GM19035 (cell line): ENCODE results near the gene CALM1.

Experiments
- ATAC-seq: cut with Tn5 transposase; IDR thresholded peaks from one replicate; pipeline ENCODE4 v1.9.1; 2021; ENCODE audit not compliant: unreplicated experiment

CALM1 gene

DNA sequence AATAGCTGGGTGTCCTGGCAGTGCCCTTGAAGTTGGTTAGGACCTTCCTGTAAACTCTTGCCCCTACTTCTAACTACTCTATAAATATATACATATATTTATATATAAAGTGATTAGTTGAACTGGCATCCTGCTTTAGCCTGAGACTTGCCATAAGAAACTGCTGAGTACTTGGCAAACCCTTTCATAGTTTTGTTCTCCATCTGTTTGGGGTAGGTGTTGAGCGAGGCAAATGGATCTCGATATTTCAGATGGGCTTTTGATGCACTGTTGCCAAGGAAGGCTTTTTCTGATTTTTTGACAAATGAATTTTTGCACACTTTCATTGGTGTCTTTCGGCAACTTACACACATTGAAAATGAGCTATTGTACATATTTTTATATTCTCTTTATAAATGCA is 10.4 kb downstream of the CALM1 start:
- ATAC-seq: no peak

DNA sequence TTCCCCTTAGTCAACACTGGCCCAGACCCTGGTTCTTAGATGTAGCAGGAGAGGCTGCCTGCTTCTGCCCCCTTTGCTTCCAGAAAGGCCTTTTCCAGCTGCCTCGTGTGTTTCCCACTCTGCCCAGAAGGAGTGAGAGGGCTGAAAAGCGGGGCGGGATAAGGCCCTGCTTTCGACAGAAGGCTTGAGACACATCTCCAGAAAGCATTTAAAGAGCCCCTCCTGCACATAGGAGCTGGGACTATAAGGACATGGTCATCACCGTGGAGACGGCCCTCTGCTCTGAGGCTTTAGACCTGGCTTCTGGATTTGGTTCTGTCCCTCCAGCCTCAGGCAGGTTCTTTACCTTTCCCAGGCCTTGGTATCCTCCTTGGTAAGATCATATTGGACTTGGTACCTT is 11.9 kb downstream of the CALM1 start:
- no peak for ATAC-seq

DNA sequence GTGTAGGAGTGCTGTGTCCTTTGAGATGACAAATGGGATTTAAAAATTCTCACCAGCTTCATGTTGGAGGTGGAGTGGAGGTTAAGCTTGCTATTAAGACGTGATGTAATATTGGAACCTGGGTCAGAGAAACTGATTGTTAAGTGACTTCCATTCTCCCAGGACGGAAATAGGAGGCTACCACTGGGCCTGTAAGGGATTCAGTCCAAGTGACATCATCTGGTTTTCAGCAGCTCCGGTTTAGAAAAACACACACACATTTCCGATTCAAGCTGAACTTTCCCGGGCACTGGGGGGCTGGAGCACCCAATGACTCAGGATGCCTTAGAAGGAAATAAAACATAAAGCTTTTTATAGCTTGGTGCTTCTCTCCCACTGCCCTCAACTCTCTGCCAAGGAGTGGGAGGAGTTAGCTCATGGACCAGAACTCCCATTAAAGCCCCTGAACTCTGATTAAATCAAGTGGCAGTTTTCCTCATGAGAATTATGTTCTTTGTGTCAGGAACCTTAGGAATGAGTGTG is 12.4 kb downstream of the CALM1 start:
- ATAC-seq: no peak

DNA sequence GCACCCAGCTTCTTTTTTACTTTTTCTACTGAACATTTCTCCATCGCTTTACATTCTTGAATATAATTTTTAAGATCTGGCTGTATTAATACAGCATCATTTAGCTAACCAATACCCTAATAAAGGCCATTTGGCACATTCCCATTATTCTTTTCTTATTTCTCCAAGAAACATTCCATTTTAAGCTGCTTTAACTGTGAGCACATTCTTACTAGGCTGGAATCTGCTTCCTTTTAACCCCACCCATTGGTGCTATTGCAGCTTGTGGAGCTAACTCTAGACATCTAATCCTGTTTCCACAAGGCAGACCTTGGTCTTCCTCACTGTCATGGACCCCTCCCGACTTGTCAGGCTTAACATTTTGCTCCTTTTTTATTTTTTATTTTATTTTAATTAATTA is 15.2 kb downstream of the CALM1 start:
- ATAC-seq: no peak

DNA sequence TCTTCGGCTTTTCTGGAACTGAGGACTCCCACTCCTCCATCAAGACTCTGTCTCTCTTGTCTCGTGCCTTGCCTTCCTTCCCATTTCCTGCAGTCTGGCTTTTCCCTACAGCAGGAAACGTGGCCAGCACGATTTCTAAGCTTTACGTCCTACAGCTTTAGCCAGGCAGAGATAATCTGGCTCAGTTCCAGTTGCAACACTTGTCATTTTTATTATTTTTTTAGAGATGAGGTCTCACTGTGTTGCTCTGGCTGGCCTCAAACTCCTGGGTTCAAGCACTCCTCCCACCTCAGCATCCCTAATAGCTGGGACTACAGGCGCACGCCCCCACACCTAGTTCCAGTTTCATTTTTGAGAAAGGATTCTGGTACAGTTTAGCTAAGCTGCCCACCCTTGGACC is 19.9 kb downstream of the CALM1 start:
- no peak for ATAC-seq

DNA sequence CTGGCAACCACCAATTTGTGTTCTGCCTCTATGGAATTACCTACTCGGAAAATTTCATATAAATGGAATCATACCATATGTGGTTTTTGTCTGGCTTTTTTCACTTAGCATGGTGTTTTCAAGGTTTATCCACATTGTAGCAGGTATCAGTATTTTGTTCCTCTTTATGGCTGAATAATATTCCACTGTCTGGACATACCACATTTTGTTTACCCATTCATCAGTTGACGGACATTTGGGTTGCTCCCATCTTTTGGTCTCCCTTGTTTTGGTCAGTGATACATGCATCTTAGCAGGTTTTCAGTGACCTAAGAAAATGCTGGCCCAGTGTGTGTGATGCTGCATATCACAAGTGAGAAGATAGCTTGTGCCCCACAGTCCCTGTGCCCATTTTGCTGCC is 21.2 kb downstream of the CALM1 start:
- no peak for ATAC-seq

DNA sequence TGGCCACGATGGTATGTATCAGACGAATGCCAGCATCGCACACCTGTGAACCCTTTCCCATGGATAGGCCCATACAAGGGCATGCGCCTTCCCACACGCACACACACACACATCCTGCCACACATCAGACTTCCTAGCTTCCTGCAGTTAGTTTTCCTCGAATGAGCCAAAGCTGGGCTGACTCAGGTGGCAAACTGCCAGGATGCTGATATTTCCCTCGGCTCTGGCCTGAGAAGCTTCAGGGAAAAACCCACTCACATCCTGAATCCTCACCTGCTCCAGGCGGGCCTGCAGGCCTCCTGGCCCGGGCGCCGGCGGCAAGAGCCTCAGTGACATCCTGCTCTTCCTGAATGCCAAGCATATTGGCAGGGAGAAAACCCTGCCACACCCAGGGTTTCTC is 22.4 kb downstream of the CALM1 start:
- no peak for ATAC-seq

DNA sequence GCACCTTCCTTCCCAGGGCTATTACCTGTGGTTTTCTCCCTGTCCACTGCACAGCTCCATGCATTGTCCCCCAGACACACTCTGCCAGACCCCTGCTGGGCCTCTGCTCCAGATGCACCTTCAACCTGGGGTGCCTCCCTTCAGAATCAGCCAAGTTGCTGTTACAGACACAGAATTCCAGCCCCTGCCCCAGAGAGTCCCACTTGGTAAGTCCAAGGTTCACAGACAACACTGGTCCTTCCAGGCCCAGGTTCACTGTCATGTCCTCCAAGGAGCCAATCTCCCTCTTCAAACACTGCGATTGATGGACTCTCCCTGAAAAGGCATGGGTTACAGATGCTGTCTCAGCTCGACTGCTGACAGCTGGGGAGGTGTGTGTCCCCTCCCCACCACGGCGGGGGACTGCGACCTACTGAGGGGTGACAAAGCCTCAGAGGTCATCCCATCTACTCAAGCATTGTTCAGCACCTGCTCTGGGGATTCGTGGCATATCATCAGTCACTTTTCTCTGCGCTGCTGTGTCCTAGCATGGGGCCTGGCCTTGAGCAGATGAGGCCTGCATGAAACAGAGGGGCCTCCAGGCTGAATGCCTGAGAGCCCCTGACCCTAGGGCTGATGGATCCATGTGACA is 24.3 kb downstream of the CALM1 start:
- ATAC-seq: no peak

DNA sequence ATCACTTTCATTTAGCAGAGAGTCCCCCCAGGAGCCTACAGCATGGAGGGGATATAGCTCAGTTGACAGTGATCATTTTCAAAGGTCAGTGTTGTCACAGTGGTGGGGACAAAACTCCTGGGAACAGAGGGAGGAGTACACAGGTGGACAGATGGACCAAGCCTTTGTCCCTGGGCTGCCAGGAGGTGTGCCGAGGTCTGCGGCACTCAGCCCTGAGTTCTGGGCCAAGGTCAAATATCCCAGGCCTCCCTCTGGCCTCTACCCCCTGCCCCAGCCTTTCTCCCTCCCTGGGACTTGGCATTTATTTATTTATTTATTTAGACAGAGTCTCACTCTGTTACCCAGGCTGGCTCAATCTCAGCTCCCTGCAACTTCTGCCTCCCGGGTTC is 24.8 kb downstream of the CALM1 start:
- no peak for ATAC-seq

DNA sequence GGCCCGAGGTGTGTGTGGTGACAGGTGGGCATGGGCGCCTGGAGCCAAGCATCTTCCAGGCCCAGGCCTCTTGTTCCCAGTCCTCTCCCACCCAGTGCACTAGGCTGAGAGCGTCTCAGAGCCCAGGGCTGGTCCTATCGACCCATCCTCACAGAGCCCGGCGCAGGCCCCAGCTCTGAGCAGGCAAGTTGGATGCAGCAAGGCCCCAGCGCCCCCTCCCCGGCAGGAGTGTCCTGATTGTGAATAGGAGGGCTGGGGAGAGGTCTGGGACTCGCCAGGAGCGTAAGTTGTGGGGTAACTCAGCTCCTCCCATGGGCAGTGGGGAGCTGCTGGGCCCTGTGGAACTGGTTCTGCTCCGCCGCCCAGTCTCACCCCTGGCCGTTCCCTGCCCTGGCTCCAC is 26.3 kb downstream of the CALM1 start:
- ATAC-seq: no peak

DNA sequence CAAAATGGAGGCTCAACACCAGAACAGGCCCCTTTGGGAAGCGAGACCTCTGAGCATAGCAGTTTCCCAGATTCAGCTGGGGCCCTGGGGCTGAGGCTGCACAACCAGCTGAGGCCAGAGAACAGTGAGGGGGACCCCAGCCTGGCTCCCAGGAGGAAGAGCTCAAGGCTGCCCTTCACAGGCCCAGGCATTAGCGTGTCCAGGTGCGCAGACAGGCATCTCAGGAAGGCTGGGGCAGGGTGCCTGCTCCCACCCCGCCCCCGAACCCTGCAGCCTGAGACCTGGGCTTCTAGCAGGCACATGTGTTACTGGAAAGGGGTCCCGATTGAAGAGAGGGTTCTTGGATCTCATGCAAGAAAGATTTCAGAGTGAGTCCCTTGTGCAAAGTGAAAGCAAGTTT is 27.2 kb downstream of the CALM1 start:
- ATAC-seq: no peak

DNA sequence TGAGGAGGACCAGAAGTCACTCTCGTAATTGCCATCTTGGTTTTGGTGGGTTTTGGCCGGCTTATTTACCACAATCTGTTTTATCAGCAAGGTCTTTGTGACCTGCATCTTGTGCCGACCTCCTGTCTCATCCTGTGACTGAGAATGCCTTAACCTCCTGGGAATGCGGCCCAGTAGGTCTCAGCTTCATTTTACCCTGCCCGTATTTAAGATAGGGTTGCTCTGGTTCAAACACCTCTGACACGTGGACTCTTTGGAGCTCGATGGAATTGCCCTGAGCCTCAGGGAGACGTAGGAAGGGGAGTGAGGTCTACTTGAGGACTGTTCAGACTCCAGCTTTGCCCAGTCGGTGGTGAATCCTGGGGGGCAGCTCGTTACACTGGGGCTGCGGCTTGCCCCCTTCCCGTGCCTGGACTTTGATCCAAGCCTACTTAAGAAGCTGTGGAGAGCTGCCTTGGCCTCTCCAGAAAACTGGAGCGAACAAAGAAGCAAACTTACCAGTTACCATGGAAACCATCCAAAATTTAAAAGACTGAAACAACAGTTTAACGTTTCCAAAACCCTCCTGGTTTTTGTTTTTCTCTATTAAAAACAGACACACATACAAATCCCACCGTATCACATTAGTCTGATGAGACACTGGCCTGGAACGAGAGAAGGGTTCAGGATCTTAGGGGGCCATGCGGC is 28.0 kb downstream of the CALM1 start:
- no peak for ATAC-seq

DNA sequence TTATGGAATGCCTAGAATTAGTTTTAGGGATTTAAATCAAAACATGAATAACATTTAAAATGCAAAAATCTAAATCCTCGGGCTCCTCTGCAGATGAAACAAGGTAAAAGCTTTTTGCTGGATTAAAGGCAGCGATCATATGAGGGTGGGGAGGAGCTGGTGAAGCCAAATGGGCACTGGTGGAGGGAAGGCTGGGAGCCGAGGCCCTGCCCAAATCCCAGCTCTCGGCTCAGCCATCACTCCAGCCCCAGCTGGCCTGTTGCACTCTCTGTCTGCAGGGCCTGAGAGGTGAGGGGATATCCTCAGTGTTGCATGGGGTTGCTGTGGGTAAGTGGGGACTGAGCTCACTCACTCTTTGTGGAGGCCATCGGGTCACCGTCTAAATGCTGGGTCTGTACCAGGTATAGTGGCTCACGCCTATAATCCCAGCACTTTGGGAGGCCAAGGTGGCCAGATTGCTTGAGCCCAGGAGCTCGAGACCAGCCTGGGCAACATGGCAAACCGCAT is 28.6 kb downstream of the CALM1 start:
- no peak for ATAC-seq

DNA sequence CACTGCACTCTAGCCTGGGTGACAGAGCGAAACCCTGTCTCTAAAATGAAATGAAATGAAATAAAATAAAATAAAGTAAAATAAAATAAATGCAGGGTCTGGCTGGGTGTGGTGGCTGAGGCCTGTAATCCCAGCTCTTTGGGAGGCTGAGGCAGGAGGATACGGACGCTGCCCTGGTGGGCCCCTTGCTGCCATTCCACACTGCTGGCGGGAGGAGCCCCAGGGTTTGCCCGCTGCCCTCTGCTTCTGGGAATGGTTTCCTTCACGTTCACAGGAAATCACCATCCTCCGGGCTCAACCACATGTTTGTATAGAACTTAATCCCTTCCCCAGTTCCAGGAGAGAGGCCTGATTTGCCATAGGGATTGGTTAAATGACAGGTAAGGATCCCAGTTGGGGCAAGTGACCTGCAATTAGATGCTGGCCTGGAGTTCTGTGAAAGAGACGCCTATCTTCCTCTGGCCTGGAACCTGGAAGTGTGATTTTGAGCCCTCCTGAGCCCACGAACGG is 29.3 kb downstream of the CALM1 start:
- no peak for ATAC-seq

DNA sequence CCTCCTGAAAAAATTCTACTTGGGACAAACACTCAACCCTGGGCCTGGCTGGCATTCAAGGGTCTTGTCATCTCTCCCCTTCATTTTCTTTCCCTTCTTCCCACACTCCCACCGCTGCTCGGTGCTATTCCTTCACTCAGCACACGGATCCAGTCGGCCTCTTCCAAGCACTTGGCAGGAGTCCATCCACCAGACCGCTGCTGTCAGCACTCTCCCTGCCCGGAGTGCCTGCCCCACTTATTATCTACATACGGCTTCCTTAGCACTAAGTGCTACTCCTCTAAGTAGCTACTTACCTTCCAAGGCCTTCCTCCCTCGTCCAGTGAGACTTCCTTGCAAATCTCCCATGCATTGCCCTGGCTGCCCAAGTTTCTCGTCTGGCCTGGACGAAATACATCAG is 29.8 kb downstream of the CALM1 start:
- ATAC-seq: no peak

DNA sequence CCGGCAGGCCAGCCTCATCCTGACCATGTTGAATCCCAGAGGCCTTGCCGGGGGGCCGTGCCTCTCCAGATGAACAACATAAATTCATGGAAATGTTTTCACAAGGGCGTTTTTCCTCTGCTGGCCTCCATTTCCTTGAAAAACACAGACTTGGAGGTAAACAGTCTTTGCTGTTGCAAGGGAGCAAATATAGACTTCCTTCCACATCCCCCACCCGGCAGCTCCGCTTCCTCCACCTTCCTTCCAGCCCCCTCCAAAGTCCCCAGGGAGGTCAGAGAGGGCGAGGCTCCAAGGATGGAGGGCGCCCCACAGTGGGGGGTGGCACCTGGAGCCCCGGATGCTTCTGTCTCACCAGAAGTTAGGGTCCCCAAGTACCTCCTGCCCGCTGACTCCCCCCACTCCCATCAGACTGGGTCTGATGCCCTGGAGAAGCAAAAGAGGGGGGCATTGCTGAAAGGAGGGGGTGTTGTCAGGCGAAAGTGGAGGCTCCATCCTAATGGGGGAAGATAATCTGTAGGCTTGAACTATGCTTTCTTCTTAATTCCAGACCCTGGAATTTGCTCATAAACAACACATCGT is 31.1 kb downstream of the CALM1 start:
- no peak for ATAC-seq

DNA sequence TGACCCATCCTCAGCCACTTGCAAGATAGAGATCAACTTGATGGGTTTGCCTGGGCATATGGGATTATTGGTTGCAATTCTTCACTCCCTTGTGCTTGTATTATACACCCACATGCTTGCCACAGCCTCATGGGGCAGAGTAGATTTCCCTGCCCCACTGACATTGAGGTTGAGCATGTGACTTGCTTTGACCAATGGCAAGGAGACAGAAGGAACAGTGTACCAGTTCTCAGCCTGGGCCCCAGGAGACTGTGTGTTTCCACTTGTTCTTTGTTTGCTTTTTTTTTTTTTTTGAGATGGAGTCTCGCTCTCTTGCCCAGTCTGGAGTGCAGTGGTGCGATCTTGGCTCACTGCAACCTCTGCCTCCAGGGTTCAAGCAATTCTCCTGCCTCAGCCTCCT is 31.8 kb downstream of the CALM1 start:
- ATAC-seq: no peak

DNA sequence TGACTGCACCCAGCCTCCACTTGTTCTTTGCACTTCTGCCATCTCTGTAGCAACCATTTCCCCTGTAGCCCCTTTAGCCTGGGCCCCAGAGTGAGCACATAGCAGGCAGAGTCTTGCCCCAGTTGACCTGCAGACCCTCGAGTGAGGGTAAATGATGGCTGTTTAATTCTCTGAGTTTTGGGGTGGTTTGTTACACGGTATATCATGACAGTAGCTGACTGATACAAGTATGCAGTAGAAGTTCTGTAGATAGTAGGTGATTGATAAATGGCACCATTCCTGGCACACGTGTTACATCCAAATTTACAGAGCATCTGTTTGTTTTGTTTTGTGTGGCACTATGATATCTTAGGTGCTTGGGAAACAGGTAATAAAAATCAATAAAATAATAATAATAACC is 32.4 kb downstream of the CALM1 start:
- ATAC-seq: no peak

DNA sequence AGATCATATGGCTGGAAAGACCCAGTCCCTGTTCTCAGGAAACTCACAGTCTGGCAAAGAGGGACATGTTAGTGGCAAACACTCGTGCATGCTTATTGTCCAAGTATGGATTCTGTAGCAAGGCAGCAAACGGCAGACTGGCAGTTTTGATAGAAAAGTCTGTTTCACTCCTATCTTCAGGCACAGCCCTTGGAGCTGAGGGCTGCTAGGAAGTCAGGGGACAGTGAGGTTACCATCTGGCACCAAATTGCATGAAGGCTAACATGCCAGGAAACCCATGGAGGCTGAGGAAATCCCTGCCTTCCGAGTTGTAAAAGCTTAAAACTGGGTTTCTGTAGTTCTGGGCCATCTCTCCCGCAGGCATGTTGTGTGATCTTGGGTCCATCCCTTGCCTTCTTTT is 32.9 kb downstream of the CALM1 start:
- no peak for ATAC-seq

DNA sequence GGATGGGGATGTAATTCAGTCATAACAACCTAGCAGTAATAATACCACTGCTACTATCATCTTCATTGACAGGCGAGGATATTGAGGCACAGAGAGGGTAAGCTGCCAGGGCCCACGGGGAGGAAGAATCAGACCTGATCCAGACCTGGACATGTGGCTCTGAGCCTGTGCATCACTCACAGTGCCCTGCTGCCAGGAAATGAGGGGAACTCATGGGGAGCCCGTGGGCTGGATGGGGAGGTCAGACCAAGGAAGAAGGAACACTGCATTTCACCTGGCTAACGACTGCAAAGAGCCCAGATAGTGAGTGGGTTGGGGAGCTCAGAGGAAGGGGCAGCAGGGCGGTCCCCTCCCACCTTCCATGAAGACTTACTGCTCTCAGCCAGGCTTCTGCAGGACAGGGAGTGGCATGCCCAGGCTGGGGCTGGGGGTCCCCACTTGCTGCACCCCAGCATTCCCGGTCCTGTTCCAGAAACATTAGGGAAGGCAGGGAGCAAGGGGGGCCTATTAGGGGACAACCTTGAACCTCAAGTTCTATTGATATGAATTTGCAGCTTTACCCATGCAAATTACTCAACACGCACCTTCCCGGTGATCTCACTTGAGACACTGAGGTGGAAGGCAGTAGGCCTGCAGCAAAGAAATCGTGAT is 37.7 kb downstream of the CALM1 start:
- ATAC-seq: no peak

DNA sequence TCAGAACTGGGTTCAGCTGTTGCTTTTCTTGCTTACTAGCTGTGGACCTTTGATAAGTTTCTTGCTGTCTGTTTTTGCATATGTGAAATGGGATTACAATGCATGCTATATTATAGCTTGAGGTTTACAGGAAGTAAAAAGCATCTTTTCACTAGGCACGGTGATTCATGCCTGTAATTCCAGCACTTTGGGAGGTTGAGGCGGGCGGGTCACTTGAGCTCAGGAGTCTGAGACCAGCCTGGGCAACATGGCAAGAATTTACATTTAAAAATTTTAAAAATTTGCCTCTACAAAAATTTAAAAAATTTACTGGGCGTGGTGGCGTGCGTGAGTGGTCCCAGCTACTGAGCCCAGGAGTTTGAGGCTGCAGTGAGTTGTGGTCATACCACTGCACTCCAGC is 42.0 kb downstream of the CALM1 start:
- no peak for ATAC-seq

DNA sequence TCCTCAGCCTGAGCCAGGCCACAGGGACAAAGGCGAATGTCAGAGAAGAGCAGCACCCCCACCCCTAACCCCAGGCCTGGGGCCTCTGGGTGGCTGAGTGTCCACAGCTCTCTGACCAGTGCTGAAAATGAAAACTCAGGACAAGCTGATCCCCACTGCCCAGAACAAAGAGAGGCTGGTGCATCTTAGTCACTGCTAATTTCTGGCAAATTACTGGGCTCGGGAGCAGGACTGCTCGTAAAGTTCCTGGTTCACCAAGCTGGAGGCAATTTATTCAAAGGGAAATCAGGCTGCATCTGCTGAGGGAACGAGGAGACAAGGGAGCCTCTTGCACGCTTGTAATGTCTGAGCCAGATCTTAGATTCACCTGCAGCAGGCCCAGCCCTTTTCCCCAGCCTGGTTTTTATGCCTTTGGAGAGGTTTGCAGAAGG is 43.2 kb downstream of the CALM1 start:
- ATAC-seq: no peak
